Stimulated activated CD4-positive, alpha-beta T cell treated with anti-CD3 and anti-CD28 coated beads, TNF-alpha, amount 100 ng/mL, for 24 hours (primary cell): ENCODE measurements around the gene LRCH1.

Experiments used
- DNase-seq, 3 experiments: peaks; one replicate each; pipeline ENCODE4 v3.0.0-alpha.2; 2020; ENCODE audit warnings: low read depth in 3 of 3

LRCH1 gene

GRCh38 chr13:46562152-46562551 is 9.2 kb downstream of the LRCH1 start:
- no peak for DNase-seq

DNA sequence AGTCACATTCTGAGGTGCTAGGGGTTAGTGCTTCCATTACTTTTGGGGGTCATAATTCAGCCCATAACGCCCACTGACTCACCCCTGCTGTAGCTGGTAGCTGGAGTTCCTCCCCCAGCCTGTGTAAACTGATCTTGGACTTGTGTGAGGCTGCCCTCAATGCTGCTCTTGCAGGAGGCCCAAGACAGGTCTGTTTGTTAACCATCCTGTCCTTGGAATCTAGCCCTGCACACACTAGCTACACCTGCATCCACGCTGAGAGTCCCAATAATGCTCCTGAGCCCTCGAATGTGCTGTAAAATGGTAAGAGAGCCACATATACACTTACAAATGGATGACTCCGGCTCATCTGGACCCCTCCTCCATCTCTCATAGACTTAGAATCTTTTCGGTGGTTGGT is 9.6 kb downstream of the LRCH1 start:
- no peak for DNase-seq

DNA sequence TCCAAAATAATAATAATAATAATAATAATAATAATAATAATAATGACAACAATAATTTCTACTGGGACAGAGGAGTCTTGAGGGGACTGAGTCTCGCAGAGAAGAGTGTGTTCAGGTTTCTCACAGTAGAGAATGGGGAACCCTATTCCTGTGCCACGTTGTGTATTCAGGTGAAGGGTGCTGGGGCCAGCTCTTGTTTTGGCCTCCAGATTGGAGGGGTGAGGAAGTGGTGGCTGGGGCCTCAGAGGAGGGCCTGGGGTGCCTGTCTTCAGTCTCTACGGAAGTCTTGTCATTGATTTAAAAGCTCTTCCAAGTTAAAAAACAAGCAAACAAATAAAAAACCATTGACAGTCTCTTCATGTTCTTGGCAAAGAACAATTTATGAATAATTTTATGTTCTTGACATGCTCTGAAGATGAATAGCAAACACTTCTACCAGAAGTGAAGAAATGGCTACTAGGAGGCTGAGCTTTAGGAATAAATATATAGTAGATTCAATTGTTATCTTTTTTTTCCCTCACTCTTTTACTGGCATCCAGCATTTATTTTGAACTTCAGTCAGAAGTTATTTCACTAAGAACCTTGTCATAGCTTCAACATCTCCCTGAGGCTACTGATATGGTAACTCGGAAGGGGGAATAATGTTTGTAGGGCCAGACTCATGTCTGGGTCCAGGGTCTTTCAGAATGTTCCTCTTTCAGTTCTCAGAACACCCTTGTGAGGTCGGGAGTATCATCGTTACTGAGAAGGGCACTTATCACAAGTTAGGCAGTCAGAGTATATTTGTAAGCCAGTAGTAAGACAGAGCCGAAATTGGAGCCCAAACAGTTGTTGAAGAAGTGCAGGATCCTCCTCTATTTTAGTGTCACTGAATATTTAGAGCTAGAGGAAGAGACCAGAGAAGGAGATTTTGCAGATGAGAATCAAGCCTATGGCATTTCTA is 13.1 kb downstream of the LRCH1 start:
- DNase-seq: no peak

- no peak for DNase-seq
Observed at GRCh38 chr13:46567671-46568070, 14.7 kb downstream of the LRCH1 start.

- no peak for DNase-seq
Observed at GRCh38 chr13:46569456-46569855, 16.5 kb downstream of the LRCH1 start.

- no peak for DNase-seq
Observed at GRCh38 chr13:46570273-46570672, 17.3 kb downstream of the LRCH1 start.

DNA sequence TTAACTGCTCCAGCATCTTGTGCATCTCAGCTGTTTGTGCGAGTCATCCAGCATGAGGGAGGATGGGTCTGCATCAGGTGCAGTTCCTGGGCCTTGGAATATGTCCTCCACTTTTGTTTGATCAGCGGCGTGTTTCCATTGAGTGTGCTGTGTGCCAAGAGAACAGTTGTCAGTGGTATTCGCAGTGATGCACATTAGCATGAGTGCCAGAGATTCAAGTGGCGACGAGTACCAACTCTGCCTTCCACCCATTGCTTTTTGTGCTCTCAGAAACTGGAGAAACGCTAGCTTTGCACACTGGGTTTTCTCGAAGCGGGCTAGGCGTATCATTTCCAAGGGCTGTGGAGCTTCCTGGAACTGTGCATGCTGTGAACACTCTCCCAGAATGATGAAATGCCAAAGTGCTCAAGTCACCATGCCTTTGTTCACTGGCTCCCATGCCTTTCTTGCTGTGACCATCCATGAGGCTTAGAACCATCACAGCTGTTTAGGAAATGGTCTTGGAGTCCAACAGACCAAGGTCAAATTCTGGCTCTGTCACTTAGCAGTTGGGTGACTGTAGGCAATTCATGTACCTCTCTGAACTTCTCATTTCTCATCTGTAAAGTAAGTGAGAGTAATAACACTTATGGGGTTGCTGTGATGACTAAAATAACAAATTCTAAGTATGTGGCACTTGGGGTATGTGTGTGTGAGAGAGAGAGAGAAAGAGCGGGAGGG is 18.4 kb downstream of the LRCH1 start:
- DNase-seq: no peak

- DNase-seq: no peak
Observed at GRCh38 chr13:46571909-46572595, 19.1 kb downstream of the LRCH1 start.

GRCh38 chr13:46572752-46573431 is 19.9 kb downstream of the LRCH1 start:
- no peak for DNase-seq

- no peak for DNase-seq
Observed at GRCh38 chr13:46575301-46575771, 22.4 kb downstream of the LRCH1 start.

- DNase-seq: no peak
Observed at GRCh38 chr13:46575818-46576221, 22.9 kb downstream of the LRCH1 start.

GRCh38 chr13:46576762-46577161 is 23.8 kb downstream of the LRCH1 start:
- DNase-seq: no peak

GRCh38 chr13:46577696-46578589 is 25.0 kb downstream of the LRCH1 start:
- DNase-seq: no peak

DNA sequence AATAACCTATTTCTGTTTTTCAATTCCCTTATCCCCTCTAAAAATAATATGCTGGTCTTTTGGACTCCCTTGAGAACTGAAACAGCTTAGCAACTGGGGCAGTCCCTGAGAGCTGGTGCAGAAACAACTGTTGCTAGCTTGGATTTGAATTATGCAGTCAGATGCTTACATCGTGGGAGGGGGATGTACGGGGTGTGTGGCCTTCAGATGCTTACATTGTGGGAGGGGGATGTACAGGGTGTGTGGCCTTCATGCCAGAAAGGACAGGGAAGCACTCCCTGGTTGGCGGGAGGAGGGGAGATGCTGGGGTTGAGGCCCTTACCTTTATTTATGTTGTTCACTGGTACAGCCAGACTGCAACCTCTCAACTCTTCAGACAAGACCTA is 25.6 kb downstream of the LRCH1 start:
- DNase-seq: no peak

DNA sequence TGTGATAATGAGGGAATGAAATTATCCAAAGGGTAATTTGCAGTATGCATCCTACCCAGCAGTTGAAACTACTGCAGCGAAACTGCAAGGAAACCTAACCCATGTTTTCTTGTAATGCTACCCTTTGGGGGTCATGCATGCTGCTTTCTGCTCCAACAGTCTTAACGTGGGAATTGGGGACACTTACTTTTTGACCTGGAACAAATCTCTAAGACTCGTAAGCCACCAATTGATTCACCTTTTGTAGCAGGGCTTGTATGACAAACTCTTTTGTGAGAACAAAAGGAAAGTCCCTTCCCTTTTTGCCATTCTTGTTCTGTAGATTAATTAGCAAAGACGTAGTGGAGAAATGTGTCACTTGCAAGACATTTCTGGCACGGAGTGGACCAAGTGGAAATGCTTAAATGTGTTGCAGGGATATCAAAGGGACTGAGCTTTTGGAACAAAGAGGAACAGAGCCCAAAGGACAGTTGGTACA is 27.4 kb downstream of the LRCH1 start:
- no peak for DNase-seq

DNA sequence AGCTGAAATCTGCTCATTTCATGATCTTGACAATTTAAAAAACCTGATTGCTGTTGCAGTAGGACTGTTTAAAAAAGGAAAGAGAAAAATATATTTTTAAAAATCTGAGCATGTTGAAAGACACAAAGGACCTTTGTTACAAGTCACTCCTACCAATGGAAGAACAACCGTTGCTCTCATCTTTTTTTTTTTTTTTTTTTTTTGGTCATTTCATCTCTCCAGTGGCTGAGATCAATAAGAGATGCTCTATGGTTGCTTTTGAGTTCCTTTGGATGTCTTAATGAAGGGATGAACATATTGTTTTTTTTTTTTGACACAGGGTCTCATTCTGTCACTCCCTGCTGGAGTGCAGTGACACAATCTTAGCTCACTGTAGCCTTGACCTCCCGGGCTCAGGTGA is 29.2 kb downstream of the LRCH1 start:
- no peak for DNase-seq

GRCh38 chr13:46586751-46587514 is 34.0 kb downstream of the LRCH1 start:
- no peak for DNase-seq

DNA sequence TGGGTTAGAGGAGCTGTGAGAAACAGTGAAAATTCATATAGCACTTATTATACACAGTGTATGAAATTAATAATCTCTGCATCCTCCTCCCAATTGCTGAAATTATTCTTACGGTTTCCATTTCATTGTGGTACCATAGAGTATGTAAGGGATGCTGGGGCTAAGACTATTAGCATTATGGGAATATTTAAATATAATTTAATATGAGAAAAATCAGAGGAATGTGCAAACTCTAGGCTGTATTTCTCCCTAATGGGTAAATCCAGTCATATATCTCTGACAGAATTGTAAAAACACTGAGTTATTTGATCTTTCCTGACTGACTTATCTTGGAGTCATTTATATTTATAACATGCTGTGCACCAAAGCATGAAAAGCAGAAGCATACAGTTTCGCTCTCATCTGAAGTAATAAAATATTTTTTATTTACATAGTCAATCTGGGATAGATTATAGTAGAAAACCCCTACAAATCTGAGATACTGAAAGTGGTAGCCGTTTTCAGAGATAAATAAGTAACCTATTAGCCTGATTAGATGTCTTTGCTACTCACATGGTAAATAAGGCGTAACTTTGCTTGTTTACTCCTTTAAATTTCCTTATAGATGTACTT is 34.9 kb downstream of the LRCH1 start:
- no peak for DNase-seq

DNA sequence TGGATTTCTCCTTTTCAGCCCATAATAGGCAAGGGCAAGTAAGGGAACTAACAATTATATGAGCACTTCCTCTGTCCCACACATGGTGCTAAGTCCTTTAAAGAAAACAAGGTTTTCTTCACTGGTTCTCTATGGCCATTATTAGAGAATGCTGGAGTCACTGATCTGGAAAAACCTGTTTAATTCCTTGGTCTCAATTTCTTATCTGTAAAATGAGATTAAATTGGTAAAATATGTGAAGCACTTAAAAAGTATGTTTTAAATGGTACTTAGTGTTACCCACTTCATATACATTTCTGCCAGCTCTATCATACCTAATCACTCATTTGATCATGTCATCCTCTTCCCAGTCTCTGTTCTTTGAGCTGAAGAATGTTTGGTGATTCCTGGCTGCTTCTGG is 39.4 kb downstream of the LRCH1 start:
- DNase-seq: no peak
